NCI-H2081 treated with DMSO at 0.1 percent for 48 hours (cell line): ENCODE results near the gene KCNA4.
"Not testable (repeated sequence)": the region's sequence is repeated elsewhere in the genome, so short reads cannot be mapped to it uniquely, and the experiment has no call there.

ENCODE experiments used
- DNase-seq: peaks from one replicate; lab custom pipeline; 2025; lab: John Stamatoyannopoulos, UW

KCNA4 gene

GRCh38 chr11:30016588-30017363 lies at the start of gene KCNA4:
KCNA4 (minus strand) TSS chr11:30017030; CDS start chr11:30012678, 4,352 bp downstream.
- no peak for DNase-seq

DNA sequence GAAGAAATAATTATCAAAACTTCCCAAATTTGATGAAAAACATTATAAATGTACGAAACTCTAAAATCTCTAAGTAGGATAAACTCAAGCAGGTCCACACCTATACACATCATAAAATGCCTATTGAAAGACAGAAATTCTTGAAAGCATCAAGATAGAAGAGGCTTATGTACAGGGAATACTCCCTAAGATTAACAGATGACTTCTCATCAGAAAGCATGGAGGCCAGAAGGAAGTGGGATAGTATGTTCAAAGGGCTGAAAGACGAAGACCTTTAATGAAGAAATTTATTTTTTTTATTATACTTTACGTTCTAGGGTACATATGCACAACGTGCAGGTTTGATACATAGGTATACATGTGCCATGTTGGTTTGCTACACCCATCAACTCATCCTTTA lies 45.3 kb upstream of the KCNA4 start:
- DNase-seq, result no peak

DNA sequence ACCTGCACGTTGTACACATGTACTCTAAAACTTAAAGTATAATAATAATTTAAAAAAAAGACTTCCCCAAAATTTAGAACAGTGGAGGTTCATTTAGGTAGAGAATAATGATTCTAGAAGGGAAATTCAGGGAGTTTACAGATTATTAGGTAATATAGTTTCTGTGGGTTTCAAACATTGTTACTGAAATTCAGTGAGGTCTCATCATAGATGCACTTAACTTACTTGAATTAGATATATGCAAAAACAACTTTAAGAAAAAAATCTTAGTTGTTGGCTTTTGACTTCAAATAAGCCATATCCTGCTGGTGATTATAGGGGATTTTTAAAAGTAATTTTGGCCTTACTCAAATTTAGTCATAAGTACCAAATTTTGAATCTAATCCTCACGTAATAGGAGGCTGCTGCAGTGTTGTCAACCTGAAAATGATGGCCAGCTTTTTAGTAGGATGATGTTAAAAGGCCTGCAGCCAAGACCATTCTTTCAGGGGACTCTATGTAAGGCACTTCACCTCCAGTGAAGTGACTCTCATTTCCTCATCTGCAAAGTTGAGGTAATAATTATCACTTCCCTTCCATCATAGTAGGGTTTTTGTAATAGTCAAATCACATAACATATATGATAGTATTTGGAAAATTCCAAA lies 42.5 kb upstream of the KCNA4 start:
- DNase-seq, result no peak

DNA sequence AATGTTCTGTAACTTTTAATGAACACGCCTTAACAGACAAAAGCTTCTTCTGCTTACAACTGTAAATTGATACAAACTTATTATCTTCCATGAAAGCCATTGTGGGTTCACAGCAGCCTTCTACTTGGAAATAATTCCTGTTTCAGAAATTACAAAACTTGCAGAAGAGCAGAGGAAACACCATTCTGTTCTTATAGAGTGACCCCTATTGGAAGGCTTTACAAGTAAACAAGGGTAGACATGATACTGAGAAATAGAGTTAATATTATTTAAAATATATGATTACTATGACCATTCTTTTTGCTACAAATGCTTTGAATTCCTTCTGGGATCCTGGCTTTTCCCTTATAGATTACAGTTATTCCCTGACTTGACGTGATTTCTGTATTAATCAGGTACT lies 32.4 kb upstream of the KCNA4 start:
- DNase-seq, result no peak

DNA sequence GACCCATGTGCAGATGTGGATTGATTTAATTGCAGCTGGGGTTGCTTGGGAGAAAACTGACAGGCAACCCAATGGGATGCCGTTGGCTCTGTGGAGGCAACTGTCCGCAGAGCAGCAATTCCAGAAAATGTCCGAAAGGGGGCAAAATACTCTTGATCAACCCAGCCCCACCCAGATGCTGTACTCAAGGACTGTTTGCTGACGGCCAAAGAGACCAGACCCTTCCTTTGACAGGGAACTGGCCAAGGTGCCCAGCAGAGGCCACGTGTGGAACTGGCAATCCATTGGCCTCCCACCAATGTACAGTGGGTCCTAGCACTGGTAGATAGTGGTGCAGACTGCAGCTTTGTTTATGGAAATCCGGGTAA lies 29.7 kb upstream of the KCNA4 start:
- no peak for DNase-seq

GRCh38 chr11:30045921-30046577 lies 29.2 kb upstream of the KCNA4 start:
- no peak for DNase-seq

DNA sequence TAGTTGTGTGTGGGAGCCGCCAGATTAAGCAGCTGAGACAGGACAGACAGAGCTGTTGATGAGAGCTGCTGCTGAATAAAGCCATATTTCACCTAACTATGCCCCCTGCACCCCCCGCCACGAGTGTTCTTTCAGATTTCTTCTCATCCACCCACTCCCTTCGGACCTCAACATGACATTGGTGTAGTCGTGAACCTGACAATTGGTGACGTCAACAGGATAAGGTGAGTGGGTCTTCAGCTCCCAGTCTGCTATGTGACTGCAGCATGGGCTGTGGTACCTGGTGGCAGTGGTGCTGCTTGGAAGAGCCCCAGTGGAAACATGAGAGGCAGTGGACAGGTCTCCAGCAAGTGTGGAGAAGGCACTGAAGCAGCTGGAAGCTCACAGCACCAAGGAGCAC lies 28.3 kb upstream of the KCNA4 start:
- DNase-seq, result no peak

DNA sequence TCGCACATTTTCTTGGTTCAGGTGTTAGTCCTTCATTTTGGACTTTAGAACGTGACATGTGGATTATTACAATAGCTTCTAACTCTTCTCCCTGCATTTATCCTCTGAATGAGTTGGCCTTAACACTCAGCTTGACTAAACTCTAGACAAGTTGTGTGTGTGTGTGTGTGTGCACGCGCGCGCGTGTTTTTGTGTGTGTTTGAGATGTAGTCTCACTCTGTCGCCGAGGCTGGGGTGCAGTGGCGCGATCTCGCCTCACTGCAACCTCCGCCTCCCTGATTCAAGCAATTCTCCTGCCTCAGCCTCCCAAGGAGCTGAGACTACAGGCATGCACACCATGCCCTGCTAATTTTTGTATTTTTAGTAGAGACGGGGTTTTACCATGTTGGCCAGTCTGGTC lies 24.3 kb upstream of the KCNA4 start:
- DNase-seq, result no peak

GRCh38 chr11:30034746-30035145 lies 17.9 kb upstream of the KCNA4 start:
- DNase-seq, result not testable (repeated sequence)

- DNase-seq, result not testable (repeated sequence)
Observed at GRCh38 chr11:30034166-30034565, 17.3 kb upstream of the KCNA4 start.

- no peak for DNase-seq
Observed at GRCh38 chr11:30025396-30026139, 8.7 kb upstream of the KCNA4 start.

DNA sequence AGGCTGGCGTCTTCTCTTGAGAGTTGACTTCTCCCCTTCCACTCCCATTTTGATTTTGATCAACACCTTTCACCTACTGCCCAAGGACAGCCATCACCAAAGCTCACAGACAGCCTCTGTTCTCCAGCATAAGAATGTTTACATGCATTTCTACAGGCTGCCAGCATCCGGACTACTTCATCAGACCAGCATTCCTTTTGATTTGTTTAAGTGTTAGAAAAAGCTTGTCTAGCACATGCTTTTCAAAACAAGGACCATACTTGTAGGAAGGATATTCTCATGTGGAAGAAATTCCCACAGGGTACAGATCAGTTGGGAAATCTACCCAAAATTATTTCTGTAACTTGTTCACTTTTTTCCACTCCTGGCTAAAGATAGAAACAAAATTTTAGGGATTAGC lies 6.2 kb upstream of the KCNA4 start:
- no peak for DNase-seq

DNA sequence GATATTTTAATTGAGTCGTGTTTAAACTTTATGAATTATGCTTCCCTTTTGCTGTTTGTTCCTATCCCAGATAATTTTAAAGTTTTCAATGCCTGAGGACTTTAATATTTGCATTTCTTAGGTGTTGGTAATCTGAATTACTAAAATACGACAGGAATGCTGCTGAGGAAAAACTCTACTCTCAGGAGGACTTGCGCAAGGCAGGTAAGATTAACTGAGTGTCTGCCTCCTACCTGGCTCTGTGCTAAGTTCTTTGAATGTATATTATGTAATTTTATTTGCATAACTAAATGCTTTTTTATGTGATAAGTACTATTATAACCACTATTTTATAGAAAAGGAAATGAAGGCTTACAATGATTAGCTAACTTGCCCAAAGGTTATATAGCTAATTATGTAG lies 2.7 kb upstream of the KCNA4 start:
- no peak for DNase-seq

DNA sequence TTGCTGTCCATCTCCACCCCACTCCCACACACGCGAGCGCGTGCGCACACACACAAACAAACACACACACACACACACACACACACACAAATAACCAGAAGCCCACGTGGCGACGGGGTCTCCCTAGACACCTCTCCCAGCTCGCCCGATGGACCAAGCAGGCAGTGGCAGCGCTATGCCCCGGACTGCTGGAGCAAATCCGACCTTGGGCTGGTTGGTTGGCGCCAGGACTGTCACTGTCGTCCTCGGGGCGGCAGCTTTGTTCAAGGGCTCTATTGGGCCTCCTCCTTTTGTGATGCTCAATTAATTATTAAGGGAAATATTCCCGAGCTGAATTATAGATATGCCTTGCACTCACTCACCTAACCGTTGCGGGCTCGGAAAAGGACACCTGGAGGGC lies 1.7 kb upstream of the KCNA4 start:
- no peak for DNase-seq

- DNase-seq, result no peak
Observed at GRCh38 chr11:30017445-30017895, 640 bp upstream of the KCNA4 start.

DNA sequence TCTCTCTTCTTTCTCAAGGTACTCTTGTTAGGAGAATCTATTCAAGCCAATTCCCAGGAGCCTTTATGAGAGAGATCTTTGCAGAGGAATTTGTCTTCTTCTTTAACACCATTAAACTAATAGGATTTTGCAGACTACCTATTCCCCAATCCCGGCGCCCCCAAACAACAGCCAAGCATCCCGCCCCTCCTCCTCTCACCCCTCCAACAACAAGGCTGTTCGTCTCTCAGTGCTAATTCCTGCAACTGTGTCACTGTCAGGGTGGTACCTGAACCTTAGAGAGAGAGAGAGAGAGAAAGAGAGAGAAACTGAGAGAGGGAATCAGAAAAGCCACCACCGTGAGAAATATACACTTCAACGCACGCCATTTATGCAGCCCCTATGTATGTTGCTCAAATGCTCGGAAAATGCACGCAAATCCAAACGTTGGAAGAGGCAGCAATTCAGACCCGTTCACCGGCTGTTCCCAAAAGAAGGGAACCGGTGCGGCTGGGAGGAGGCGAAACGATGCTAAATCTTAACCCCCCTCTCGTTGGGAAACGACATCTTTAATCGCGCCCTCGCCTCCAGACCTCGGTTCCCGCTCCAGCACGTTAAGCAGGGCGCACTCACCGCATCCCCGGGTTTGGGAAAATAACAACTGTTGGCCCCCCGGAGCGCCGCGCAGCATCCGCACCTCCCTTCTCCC lies 961 bp downstream of the KCNA4 start:
- no peak for DNase-seq

DNA sequence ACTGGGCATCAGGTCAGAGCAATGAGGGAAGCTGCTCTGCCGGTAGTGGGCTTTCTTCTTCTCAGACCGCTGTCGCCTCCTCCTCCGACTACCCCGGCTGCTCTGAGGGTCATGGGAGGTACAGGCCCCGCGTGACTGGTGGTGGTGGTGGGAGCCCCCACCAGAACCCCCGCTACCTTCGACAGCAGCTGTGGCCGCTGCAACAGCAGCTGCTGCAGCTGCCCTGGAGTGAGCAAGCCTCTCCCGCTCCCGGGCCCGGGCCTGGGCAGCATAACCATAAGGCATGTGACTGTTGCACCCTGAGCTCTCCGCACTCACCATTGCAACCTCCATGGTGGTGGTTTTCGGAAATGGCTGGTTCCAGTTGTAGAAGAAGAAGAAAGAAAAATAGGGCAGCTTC lies 4.5 kb downstream of the KCNA4 start:
- DNase-seq, result no peak

GRCh38 chr11:30009060-30009459 lies 7.8 kb downstream of the KCNA4 start:
- no peak for DNase-seq

GRCh38 chr11:30006876-30007275 lies 10.0 kb downstream of the KCNA4 start:
- peak; percentile 6 for DNase-seq

GRCh38 chr11:30002157-30002785 lies 14.6 kb downstream of the KCNA4 start:
- no peak for DNase-seq

GRCh38 chr11:30000986-30001750 lies 15.7 kb downstream of the KCNA4 start:
- DNase-seq, result no peak
